ENCODE measurements around the gene PARD6B.
"Not testable (repeated sequence)": the region's sequence is repeated elsewhere in the genome, so short reads cannot be mapped to it uniquely, and the experiment has no call there.

The PARD6B gene

DNA sequence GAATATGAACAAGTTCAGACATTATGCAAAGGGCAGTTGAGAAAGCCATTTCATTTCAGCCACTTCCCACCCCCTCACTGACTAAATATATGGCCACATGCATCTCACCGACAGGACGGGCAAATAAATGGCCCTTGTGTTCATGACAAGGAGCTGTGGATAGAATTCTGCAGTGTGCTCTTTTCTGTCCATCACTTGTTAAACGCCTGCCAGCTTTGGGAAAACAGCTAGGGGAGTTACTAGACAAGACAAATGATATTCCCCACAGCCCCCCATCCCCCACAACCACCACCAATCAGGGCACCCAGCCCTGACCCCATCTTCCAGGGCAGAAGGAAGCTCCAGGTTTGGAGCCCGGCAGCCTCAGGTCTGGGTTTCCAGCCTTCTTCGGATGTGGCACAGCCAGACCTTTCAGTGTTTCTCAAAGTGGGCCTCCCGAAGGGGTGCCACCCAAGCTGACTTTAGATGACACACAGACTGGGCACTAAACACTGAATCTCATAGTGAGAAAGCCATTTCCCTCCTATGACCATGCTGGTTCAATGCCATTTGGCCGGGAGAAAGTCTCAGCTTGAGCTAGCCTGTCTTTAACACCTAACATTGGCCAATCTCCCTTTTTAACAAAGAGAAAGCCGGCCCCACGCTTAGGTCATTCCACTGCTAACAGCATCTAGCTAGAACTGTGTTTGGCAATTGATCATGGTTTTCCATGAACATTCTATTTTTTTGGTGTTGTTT is 36.1 kb upstream of the PARD6B start:
- H3K27ac ChIP-seq: no peak overlapping the region
- H3K4me3 ChIP-seq: no peak overlapping the region
- TF ChIP-seq, protein P1, sequence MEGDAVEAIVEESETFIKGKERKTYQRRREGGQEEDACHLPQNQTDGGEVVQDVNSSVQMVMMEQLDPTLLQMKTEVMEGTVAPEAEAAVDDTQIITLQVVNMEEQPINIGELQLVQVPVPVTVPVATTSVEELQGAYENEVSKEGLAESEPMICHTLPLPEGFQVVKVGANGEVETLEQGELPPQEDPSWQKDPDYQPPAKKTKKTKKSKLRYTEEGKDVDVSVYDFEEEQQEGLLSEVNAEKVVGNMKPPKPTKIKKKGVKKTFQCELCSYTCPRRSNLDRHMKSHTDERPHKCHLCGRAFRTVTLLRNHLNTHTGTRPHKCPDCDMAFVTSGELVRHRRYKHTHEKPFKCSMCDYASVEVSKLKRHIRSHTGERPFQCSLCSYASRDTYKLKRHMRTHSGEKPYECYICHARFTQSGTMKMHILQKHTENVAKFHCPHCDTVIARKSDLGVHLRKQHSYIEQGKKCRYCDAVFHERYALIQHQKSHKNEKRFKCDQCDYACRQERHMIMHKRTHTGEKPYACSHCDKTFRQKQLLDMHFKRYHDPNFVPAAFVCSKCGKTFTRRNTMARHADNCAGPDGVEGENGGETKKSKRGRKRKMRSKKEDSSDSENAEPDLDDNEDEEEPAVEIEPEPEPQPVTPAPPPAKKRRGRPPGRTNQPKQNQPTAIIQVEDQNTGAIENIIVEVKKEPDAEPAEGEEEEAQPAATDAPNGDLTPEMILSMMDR (IDR thresholded peaks at IDR 0.05): no peak
- no peak for DNase-seq (ENCODE audit: low spot score)

DNA sequence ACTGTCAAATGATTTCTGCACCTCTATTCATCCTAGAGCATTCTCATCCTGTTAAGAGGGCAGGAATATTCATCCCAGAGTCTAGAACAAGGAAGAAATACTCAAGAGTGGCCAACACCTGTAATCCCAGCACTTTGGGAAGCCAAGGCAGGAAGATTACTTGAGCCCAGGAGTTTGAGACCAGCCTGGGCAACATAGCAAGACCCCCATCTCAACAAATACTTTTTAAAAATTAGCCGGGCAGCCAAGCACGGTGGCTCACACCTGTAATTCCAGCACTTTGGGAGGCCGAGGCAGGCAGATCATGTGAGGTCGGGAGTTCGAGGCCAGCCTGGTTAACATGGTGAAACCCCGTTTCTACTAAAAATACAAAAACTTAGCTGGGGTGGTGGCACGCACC is 33.1 kb upstream of the PARD6B start:
- DNase-seq (ENCODE audit: low spot score); H3K4me3 ChIP-seq; H3K27ac ChIP-seq: not testable (repeated sequence)

DNA sequence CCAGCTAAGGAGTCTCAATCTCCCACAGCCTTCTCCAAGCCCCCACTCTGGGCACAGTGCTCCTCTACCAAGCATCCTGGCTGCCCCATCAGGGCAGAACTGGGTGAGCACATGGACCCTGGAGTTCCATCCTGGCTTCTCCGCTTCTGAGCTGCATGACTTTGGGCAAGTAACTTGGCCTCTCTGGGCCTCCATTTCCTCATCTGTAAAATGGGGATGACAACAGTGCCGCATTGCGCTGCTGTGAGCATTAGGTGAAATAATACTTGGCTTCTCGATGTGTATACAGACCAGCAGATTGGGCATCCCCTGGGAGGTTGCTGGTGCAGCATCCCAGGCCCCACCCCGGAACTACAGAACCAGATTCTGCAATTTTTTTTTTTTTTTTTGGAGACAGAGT is 31.7 kb upstream of the PARD6B start:
- TF ChIP-seq, protein P1 (IDR thresholded peaks at IDR 0.05): no peak
- no peak overlapping the region for H3K4me3 ChIP-seq
- DNase-seq (ENCODE audit: low spot score): no peak

GRCh38 chr20:50701041-50701963 is 30.1 kb upstream of the PARD6B start:
- no peak for DNase-seq (ENCODE audit: low spot score)
- H3K27ac ChIP-seq: no peak overlapping the region
- TF ChIP-seq, protein P1 (IDR thresholded peaks at IDR 0.05): no peak
- no peak overlapping the region for H3K4me3 ChIP-seq

More for the DNA sequence above, 31.7 kb upstream of the PARD6B start:
- H3K27ac ChIP-seq: no peak overlapping the region

GRCh38 chr20:50703651-50704438 is 27.5 kb upstream of the PARD6B start:
- H3K4me3 ChIP-seq; H3K27ac ChIP-seq; DNase-seq (ENCODE audit: low spot score): not testable (repeated sequence)

- TF ChIP-seq, protein P1 (IDR thresholded peaks at IDR 0.05): no peak
- no peak for DNase-seq (ENCODE audit: low spot score)
- no peak overlapping the region for H3K27ac ChIP-seq
- no peak overlapping the region for H3K4me3 ChIP-seq
Measured at GRCh38 chr20:50704514-50704913, 26.9 kb upstream of the PARD6B start.

DNA sequence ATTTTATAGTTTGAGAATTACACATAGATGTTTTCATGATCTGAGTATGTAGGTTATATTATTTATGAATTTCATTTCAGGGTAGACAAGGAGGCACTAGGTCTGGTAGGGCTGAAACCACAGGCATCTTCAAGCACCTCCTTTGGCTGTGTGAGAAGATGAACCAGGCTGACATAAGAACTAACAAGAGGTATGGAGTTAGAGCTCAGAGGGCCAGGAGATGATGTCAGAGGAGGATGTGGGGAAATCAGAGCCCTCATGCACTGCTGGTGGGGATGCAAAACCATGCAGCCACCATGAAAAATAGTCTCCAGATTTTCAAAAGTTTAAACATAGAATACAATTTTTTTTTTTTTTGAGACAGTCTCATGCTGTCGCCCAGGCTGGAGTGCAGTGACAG is 26.4 kb upstream of the PARD6B start:
- TF ChIP-seq, protein P1 (IDR thresholded peaks at IDR 0.05): no peak
- Histone ChIP-seq H3K27ac (no peak overlapping the region), H3K4me3 (no peak overlapping the region)
- DNase-seq (ENCODE audit: low spot score): no peak

Data from coronary artery (tissue), 2 donors.